IMR-90 (cell line): ENCODE measurements around the gene SLX9. TPM values are rescaled to one million over a fixed set of nuclear protein-coding genes. Genes with fewer than 3 reads are reported as not detected.

Experiments
- ATAC-seq: fragments of 200-7000 bp; cut with Tn5 transposase; 2 replicates; pipeline ENCODE4 v1.9.1; 2020; ENCODE audit warnings: low read depth, mild to moderate bottlenecking, moderate library complexity
- BruUV-seq: library from RNA; stranded (reverse); fragments of 400-500 nt; replicated peaks from 2 replicates; lab custom pipeline; 2021; lab: Mats Ljungman, UMichigan
- CTCF ChIA-PET: fragments of 300-600 bp; formaldehyde crosslinking; extraction: SDS; loops from one replicate; lab custom pipeline; 2021; ENCODE audit warnings: antibody characterized with exemption; lab: Yijun Ruan, JAX
- POLR2A ChIA-PET: fragments of 300-600 bp; sonication (Branson Sonifier 250); formaldehyde crosslinking; loops from one replicate; lab custom pipeline; 2022; ENCODE audit warnings: antibody characterized with exemption; ENCODE audit not compliant: unreplicated experiment; lab: Charles Lee
- DNase-seq: peaks from one replicate; pipeline ENCODE4 v3.0.0; 2013
- H2AFZ ChIP-seq: replicated peaks from 2 replicates; pipeline ENCODE3; 2013; ENCODE audit warnings: low read length, mild to moderate bottlenecking; ENCODE audit not compliant: poor library complexity
- H2AK5ac ChIP-seq: 2 replicates; pipeline ENCODE4 v1.6.1; 2013; ENCODE audit warnings: low read depth, low read length, inconsistent platforms
- H2AK9ac ChIP-seq: replicated peaks from 2 replicates; pipeline ENCODE3; 2013; ENCODE audit warnings: mild to moderate bottlenecking, low read depth, low read length, moderate library complexity; ENCODE audit not compliant: poor library complexity
- H2BK120ac ChIP-seq: 2 replicates; pipeline ENCODE4 v1.6.1; 2013; ENCODE audit warnings: low read depth, low read length, inconsistent platforms
- H2BK15ac ChIP-seq: 3 replicates; pipeline ENCODE4 v1.6.1; 2013; ENCODE audit warnings: low read depth, low read length, inconsistent platforms
- H2BK20ac ChIP-seq: 2 replicates; pipeline ENCODE4 v1.6.1; 2013; ENCODE audit warnings: low read depth, mild to moderate bottlenecking, inconsistent platforms, low read length, moderate library complexity
- H2BK5ac ChIP-seq: 2 replicates; pipeline ENCODE4 v1.6.1; 2013; ENCODE audit warnings: mild to moderate bottlenecking, low read depth, low read length, inconsistent platforms; ENCODE audit not compliant: poor library complexity, severe bottlenecking
- H3K14ac ChIP-seq: replicated peaks from 2 replicates; pipeline ENCODE4 v1.6.1; 2013; ENCODE audit warnings: low read depth, low read length, inconsistent platforms
- H3K18ac ChIP-seq: 2 replicates; pipeline ENCODE4 v1.6.1; 2013; ENCODE audit warnings: low read depth, low read length, control low read depth
- H3K23ac ChIP-seq: 2 replicates; pipeline ENCODE4 v1.6.1; 2013; ENCODE audit warnings: low read depth, low read length, inconsistent platforms
- H3K27ac ChIP-seq: 2 replicates; pipeline ENCODE4 v1.5.1; 2013; ENCODE audit warnings: mild to moderate bottlenecking, control low read depth, low read length; ENCODE audit not compliant: insufficient read depth
- H3K27me3 ChIP-seq: 2 replicates; pipeline ENCODE4 v1.6.1; 2013; ENCODE audit warnings: low read length; ENCODE audit not compliant: control insufficient read depth, insufficient read depth
- H3K36me3 ChIP-seq: 2 replicates; pipeline ENCODE4 v1.6.1; 2013; ENCODE audit warnings: low read length, mixed read lengths; ENCODE audit not compliant: control insufficient read depth, insufficient read depth
- H3K4ac ChIP-seq: 2 replicates; pipeline ENCODE4 v1.6.1; 2013; ENCODE audit warnings: low read depth, low read length, inconsistent platforms
- H3K4me1 ChIP-seq: 2 replicates; pipeline ENCODE4 v1.6.1; 2013; ENCODE audit warnings: low read length, mixed read lengths; ENCODE audit not compliant: control insufficient read depth, insufficient read depth
- H3K4me2 ChIP-seq: 2 replicates; pipeline ENCODE4 v1.6.1; 2013; ENCODE audit warnings: low read depth, mild to moderate bottlenecking, control low read depth, low read length, moderate library complexity
- H3K4me3 ChIP-seq: 2 replicates; pipeline ENCODE4 v1.5.1; 2013; ENCODE audit warnings: low read depth, mild to moderate bottlenecking, control low read depth, low read length, moderate library complexity; ENCODE audit not compliant: insufficient read depth
- H3K56ac ChIP-seq: 2 replicates; pipeline ENCODE4 v1.6.1; 2013; ENCODE audit warnings: low read length, inconsistent platforms; ENCODE audit not compliant: insufficient read depth; ENCODE audit errors: extremely low read depth
- H3K79me1 ChIP-seq, 2 experiments: 2 replicates each; pipeline ENCODE4 v1.6.1; 2013; ENCODE audit warnings: low read length in 2 of 2, inconsistent platforms in 1 of 2, low read depth in 1 of 2
- H3K9ac ChIP-seq: 2 replicates; pipeline ENCODE4 v1.6.1; 2013; ENCODE audit warnings: low read depth, low read length, control low read depth
- H3K9me1 ChIP-seq: 2 replicates; pipeline ENCODE4 v1.6.1; 2013; ENCODE audit warnings: low read length, inconsistent platforms; ENCODE audit not compliant: insufficient read depth
- H3K9me3 ChIP-seq: 2 replicates; pipeline ENCODE4 v1.6.1; 2013; ENCODE audit warnings: low read length; ENCODE audit not compliant: control insufficient read depth, insufficient read depth
- H4K20me1 ChIP-seq: 2 replicates; pipeline ENCODE4 v1.6.1; 2013; ENCODE audit warnings: low read length, inconsistent platforms; ENCODE audit not compliant: insufficient read depth
- H4K5ac ChIP-seq: 2 replicates; pipeline ENCODE4 v1.6.1; 2013; ENCODE audit warnings: mild to moderate bottlenecking, low read depth, low read length, control low read depth
- H4K8ac ChIP-seq, 2 experiments: 2 replicates each; pipeline ENCODE4 v1.6.1; 2013; ENCODE audit warnings: low read depth in 2 of 2, low read length in 2 of 2, control low read depth in 1 of 2, inconsistent platforms in 1 of 2
- H4K91ac ChIP-seq: 2 replicates; pipeline ENCODE4 v1.6.1; 2013; ENCODE audit warnings: low read depth, low read length, inconsistent platforms; ENCODE audit not compliant: insufficient read depth
- CEBPB ChIP-seq: IDR thresholded peaks from 2 replicates; pipeline ENCODE4 v1.6.1; 2012; ENCODE audit warnings: low read depth, low read length, improper control_type of control experiment
- CHD1 ChIP-seq: IDR thresholded peaks from 2 replicates; pipeline ENCODE4 v1.6.1; 2012; ENCODE audit warnings: low read depth, low read length, improper control_type of control experiment
- ELK1 ChIP-seq: fragments of 150-350 bp; IDR thresholded peaks from 2 replicates; pipeline ENCODE4 v1.6.1; 2016; ENCODE audit warnings: low read depth, mild to moderate bottlenecking, low read length, moderate library complexity, borderline replicate concordance
- FOS ChIP-seq: fragments of 150-350 bp; IDR thresholded peaks from 2 replicates; pipeline ENCODE4 v1.6.1; 2016; ENCODE audit warnings: low read depth, low read length
- MAFK ChIP-seq: IDR thresholded peaks from 2 replicates; pipeline ENCODE4 v1.6.1; 2012; ENCODE audit warnings: low read depth, low read length, improper control_type of control experiment
- MAZ ChIP-seq: IDR thresholded peaks from 2 replicates; pipeline ENCODE4 v1.6.1; 2012; ENCODE audit warnings: low read depth, mild to moderate bottlenecking, low read length, improper control_type of control experiment, moderate library complexity, borderline replicate concordance
- NFE2L2 ChIP-seq: fragments of 150-350 bp; IDR thresholded peaks from 2 replicates; pipeline ENCODE4 v1.6.1; 2016; ENCODE audit warnings: low read depth, mild to moderate bottlenecking, low read length
- RAD21 ChIP-seq: IDR thresholded peaks from 2 replicates; pipeline ENCODE4 v1.6.1; 2012; ENCODE audit warnings: low read length, improper control_type of control experiment
- RCOR1 ChIP-seq: IDR thresholded peaks from 2 replicates; pipeline ENCODE4 v1.6.1; 2012; ENCODE audit warnings: mild to moderate bottlenecking, low read length, improper control_type of control experiment; ENCODE audit not compliant: insufficient replicate concordance
- RFX5 ChIP-seq: IDR thresholded peaks from 2 replicates; pipeline ENCODE4 v1.8.0; 2012; ENCODE audit warnings: low read depth, mild to moderate bottlenecking, low read length, moderate library complexity
- SMC3 ChIP-seq: fragments of 150-350 bp; IDR thresholded peaks from 2 replicates; pipeline ENCODE4 v1.6.1; 2016; ENCODE audit warnings: low read depth, mild to moderate bottlenecking, antibody characterized with exemption, low read length, moderate library complexity
- USF2 ChIP-seq: fragments of 150-350 bp; IDR thresholded peaks from 2 replicates; pipeline ENCODE4 v1.6.1; 2017; ENCODE audit warnings: mild to moderate bottlenecking, antibody characterized with exemption, low read length, low read depth
- WGBS, 2 experiments: methylation state at CpG; one replicate each; pipeline versions ENCODE4 v1.1.5 to v1.1.7; 2013; ENCODE audit warnings: missing lambda C conversion rate in 2 of 2; ENCODE audit not compliant: insufficient read length in 1 of 2; ENCODE audit errors: extremely low coverage in 2 of 2; 5-methylcytosine and 5-hydroxymethylcytosine counted together
- dilution Hi-C: fragments of 300-500 bp; cut with HindIII; formaldehyde crosslinking; loops from one replicate; pipeline ENCODE4 v1.14.3; 2018; ENCODE audit warnings: low sequenced_read_pairs; ENCODE audit not compliant: unreplicated experiment
- in situ Hi-C: fragments of 300-500 bp; cut with MboI; formaldehyde crosslinking; loops from 3 replicates; pipeline ENCODE4 v1.14.3; 2019; ENCODE audit warnings: low sequenced_read_pairs, inconsistent platforms, mixed read lengths
- intact Hi-C: fragments of 100-400 bp; cut with micrococcal nuclease; formaldehyde crosslinking; loops from 2 replicates; pipeline ENCODE4 v1.10.0; 2022
- polyA plus RNA-seq, 3 experiments: library from polyadenylated mRNA; depleted of rRNA; stranded (reverse); fragments of >200 nt; gene quantifications; 2 replicates each; pipeline ENCODE4 v1.2.3, GENCODE V29; 2012; ENCODE audit warnings: low replicate concordance in 1 of 3
- total RNA-seq: library from RNA; depleted of rRNA; stranded (reverse); fragments of >200 nt; gene quantifications from 2 replicates; pipeline ENCODE4 v1.2.3, GENCODE V29; 2012

Gene SLX9
- total and polyA plus RNA-seq, 2 of the 4 experiments (the other 2 are of a cell fraction) = 10.4 to 21.7 TPM

GRCh38 chr21:44972821-44973220 is 33.0 kb downstream of the SLX9 start (continued):
- TF ChIP-seq ELK1 (no peak), RFX5 (no peak), RCOR1 (no peak), FOS (no peak)

- in situ Hi-C loops = no loop called here
- ATAC-seq (no peak), DNase-seq (no peak)
- H3K4me1 ChIP-seq = peaks cover 21% of the 10 kb centered on the region
- H4K20me1 ChIP-seq = peaks cover 3% of the 10 kb centered on the region; the same call in 1 of the 2 replicates
- H3K4me3 ChIP-seq = no peak overlapping the region
- H3K18ac ChIP-seq = no peak overlapping the region
- H4K91ac ChIP-seq = no peak overlapping the region
- H3K36me3 ChIP-seq = peaks cover 31% of the 10 kb centered on the region
- H3K23ac ChIP-seq = no peak overlapping the region
- H3K4ac ChIP-seq = no peak overlapping the region
- H4K8ac ChIP-seq = no peak overlapping the region
- H2BK20ac ChIP-seq = no peak overlapping the region
- H2AK5ac ChIP-seq = no peak overlapping the region
- intact Hi-C loops = no loop called here
- no peak overlapping the region for H2BK120ac ChIP-seq
- no peak overlapping the region for H4K5ac ChIP-seq
- no peak overlapping the region for H3K4me2 ChIP-seq
- no TSS peak for BruUV-seq
- no peak overlapping the region for H3K9ac ChIP-seq
- dilution Hi-C loops = no loop called here
- H3K14ac ChIP-seq = no peak overlapping the region
- peaks cover 3 to 23% of the 10 kb centered on the region in 2 experiments; a peak in 3 of 4 replicates for H3K79me1 ChIP-seq
- no peaks in the 10 kb centered on the region for H3K27me3 ChIP-seq
- H2BK15ac ChIP-seq = no peak overlapping the region
- no peak overlapping the region for H3K56ac ChIP-seq
- no peak overlapping the region for H2AK9ac ChIP-seq
- H2AFZ ChIP-seq = no peak overlapping the region
- ChIA-PET CTCF (interaction anchor here (1.3 kb wide), 1 partner anchor 164 kb away, joined by 4 read pairs; no protein-coding TSS in a partner anchor), POLR2A (no interaction called here)
- H3K9me3 ChIP-seq = no peaks in the 10 kb centered on the region
- WGBS, 2 experiments = 89% methylated on average over 9 of the region's 14 CpGs; no CpG with 5 or more reads in 1 of the 2 experiments
- H2BK5ac ChIP-seq = no peak overlapping the region
- H3K9me1 ChIP-seq = peaks cover 21% of the 10 kb centered on the region
- no peak overlapping the region for H3K27ac ChIP-seq
- TF ChIP-seq CEBPB (no peak), RFX5 (no peak), RAD21 (no peak), FOS (no peak), SMC3 (no peak), CHD1 (no peak), USF2 (no peak), RCOR1 (no peak), ELK1 (no peak), MAZ (no peak), NFE2L2 (no peak), MAFK (no peak)
Measured at GRCh38 chr21:44973598-44973997, 33.8 kb downstream of the SLX9 start.
